ENCODE data around the gene C14orf132.
"Not testable (repeated sequence)": the region's sequence is repeated elsewhere in the genome, so short reads cannot be mapped to it uniquely, and the experiment has no call there.

C14orf132 gene

DNA sequence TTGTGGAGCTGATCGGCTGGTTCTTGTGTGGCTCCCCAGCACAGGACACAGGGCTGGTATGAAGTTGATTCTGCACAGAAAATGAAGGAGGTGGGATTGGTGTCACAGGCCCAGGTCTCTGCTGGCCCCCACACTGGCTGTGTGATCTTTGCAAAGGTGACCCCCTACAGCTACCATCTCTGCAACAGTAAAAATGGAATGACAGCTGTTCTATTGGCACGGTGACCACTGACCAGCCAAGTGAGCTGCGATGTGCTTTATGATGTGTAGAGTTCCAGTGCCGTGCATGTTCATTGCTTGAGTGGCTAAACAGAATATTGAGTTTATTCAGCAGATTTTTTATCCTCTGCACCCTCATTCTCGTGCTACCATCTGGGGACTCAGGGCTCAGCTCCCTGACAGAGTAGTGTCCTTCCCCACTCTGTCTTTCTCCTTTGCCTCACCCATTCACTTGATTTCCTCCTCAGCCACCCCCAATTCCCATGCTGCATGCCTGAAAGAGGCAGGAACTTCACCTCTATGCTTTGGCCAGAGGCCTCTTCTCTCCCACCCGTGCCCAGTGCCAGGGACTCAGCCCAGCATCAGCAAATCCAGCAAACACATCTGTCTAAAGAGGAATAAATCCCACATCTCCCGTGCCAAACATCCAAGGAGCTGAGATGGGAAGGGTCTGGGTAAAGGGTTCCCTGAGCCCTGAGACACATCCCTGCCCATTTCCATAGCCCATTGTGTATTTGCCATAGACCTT is 21.2 kb downstream of the C14orf132 start:
- DNase-seq: no peak

DNA sequence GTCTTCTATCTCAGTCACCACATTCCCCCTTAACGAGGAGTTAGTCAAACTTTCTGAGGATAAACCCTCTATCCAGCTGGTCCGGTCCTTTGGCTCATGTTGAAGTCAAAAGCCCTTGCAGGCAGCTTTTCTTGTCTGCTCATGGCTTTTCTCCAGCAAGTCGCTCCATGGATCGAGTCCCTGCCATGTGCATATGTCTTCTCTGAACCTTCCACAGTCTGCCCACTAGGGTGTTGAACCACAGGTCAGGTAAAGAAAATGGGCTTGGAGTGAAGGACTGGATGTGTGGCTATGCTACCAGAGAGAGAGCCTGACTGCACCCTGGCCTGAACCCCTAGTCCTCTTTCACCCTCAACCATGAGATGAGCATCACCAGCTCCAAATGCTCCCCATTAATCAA is 22.8 kb downstream of the C14orf132 start:
- DNase-seq: no peak

DNA sequence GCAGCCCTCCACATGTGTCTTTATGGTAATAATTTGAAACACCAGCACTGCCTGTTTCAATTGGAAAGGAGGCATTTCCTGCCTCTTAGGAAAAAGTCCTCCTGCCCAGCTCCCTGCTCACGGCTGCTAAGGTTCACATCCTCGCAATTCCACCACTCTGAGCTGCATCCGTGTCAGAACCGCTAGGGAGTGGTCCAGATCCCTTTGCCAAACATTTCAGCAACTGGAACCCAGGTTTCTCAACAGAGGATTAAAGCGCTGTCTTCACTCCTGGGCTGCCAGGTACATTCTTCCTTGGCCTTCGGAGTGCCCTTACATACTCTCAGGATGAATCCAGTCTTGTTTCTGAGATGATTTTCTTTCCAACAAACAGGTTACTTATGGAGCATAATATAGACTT is 23.3 kb downstream of the C14orf132 start:
- no peak for DNase-seq

- no peak for DNase-seq
These were observed 25.7 kb downstream of the C14orf132 start for GRCh38 chr14:96064866-96065265.

DNA sequence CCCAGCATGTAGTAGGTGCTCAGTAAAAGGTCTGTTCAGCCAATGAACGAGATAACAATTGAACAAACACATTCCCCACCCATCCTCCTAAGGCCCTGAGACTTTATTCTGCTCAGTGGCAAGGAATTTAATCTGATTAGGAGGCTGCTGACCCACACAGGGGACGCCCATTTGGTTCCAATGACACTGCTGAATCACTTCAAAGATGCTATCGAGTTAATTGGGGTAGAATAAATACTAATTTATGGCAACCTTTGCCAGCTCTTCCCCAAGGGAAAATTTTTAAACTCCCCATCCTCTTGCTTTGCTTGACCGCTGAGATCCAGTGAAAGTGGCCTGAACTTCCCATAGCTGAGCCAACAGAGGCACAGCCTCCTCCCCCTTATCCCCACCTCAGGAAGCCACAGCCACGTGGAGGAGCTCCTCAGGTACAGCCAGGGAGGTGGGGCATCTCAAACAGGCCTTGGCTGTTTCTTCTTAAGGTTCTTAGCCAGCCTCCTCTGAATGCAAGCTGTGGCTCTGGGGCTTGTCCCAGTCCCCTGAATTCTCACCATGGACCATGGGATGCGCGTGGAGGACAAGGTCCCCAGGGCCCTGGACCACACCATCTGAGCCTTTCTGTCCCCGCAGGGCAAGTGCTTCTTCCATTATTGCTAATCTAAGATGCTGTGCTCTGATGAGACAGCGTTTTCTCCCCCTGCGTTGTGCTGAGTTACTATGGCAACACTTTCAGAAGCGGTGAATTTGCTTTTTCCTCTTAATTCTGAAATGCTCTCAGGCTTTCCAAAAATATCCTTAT is 26.7 kb downstream of the C14orf132 start:
- DNase-seq: no peak

DNA sequence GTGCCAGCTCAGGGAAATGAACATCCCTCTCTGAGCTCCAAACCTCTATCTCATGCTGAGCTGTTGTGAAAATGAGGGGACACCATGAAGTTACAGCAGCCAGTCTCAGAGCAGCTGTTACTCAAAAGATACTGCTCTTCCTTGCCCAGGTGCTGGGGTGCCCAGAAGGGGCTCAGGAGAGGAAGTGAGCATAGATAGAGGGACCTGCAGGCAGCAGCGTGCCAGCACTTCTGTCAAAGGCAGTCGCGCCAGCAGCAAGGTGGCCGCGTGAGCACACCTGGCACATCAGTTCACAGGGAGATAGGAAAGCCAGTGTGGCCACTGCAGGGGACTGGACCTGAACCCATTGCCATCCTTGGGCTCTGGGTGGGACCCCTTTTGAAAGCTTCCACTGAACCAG is 27.8 kb downstream of the C14orf132 start:
- no peak for DNase-seq

DNA sequence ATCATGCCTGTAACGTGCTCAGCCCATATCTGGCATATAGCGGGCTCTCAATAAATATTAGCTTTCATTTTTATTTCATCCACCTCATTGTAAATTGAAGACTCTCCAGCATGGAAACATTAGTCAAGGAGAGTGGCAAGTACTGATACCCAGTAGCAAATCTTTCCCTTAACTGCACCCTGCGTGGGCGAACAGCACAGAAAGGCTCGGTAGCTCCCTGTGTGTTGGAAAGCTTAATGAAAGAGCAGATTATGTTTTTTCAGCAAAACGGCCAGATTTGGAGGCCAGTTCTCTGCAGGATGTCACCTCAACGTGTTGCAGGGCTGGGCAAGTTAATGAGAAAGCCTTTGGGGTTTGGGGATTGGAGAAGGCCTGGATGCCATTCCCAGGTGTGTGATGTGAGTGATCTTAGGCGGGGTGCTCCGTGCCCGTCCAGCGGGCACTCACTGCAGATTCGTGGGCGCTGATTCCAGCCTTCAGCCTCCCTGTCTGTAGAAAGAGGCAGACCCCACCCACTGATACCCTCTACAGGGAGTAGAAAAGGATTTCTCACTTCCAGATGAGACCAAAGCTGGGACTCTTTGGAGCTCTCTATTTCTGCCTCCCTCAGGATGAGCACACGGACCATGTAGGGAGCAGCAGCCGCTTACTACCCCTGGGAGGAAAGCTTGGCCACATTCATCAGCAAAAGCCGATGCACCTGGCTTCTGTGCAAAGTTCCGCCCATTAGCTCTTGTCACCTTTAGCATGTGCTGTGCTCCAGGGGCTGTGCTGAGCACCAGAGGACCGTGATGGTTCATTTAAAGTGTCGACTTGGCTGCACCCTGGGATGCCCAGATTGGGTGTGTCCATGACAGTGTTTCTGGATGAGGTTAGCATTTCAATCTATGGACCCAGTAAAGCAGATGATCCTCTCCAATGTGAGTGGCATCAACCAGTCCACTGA is 29.1 kb downstream of the C14orf132 start:
- DNase-seq: no peak

- DNase-seq: no peak
These were observed 30.3 kb downstream of the C14orf132 start for GRCh38 chr14:96069421-96069820.

GRCh38 chr14:96071561-96071960 is 32.4 kb downstream of the C14orf132 start:
- no peak for DNase-seq

GRCh38 chr14:96072076-96072475 is 32.9 kb downstream of the C14orf132 start:
- DNase-seq: no peak

DNA sequence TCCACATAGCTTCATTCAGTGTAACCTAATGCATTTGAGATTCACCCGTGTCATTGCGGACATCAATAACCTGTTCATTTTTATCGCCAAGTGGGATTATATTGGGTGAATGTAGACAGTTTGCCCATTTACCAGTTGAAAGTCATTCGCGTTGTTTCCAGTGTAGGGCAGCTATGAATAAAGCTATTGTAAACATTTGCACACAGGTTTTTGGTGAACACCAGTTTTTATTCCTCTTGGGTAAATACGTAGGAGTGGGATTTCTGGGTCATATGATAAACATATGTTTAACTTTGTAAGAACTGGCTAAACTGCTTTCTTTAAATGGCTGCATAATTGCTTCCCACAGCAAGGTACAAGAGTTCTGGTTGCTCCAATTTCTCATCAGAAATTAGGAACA is 33.6 kb downstream of the C14orf132 start:
- DNase-seq: no peak

GRCh38 chr14:96073260-96074039 is 34.3 kb downstream of the C14orf132 start:
- DNase-seq: not testable (repeated sequence)

DNA sequence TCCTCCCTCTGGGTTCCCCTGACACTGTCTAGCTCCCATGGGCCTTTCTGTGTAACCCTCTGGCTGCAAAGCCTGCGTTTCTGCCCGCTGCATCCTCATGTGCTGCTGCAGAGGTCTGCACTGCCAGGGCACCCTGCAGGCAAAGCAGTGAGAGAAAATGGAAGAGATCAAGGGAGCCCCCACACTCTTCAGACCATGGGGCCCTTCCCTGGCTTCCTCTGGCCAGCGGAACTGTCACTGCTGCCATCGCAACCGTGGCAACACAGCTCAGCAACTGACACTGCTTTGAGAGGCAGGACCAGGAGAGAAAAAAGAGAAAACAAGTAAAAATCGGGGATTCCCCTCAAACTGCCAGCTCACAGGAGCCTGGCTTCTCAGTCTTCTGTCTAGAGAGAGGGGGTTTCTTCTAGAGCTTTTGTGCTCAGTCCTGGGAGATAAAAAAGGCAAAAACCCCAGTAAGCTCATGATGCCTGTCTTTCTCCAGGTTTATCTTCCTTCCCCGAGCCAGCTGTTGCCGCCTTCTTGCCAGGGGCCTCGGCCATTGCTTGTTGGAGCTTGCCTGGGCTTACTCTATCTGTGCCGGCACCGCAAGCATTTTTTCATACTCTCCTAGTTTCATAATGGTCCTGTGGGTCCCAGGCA is 38.9 kb downstream of the C14orf132 start:
- DNase-seq: no peak

DNA sequence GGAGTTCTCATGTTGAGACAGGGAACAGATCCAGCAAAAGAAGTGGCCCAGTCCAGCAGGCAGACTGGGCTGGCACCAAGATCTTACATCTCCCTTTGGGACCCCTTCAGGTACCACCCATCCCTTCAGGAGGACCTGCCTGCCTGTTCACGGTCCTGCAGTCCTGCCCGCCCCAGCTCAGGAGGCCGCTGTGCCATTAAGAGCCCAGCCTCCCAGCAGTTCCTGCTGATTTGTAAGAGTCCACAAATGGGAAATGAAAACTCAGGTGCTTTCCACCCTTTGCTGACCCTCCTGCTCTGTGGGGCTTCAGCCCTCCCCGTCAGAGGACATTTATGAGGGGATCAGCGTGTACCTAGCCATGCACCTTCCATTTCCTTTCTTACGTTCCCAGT is 39.5 kb downstream of the C14orf132 start:
- no peak for DNase-seq

GRCh38 chr14:96079066-96079465 is 39.9 kb downstream of the C14orf132 start:
- no peak for DNase-seq

DNA sequence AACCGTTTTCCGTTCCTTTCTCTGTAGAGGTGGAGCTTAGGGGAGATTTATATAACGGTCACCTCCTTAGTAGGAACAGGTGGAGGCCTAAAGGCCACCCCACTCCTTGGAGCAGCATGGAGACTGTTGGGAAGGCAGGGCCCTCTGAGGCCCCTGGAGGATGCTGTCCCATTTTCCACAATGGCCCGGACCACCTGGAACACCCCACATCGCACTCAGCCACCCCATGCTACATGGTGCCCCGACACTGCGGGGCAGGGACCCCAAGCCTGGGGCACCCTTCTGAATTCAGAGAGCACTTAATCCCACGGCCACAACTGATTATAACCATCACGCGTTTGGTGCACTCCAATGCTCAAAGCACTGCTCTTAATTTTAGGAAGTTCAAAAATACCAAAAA is 41.4 kb downstream of the C14orf132 start:
- DNase-seq: no peak

GRCh38 chr14:96081224-96081623 is 42.1 kb downstream of the C14orf132 start:
- DNase-seq: no peak

GRCh38 chr14:96081767-96082400 is 42.7 kb downstream of the C14orf132 start:
- DNase-seq: no peak

GRCh38 chr14:96082420-96083300 is 43.5 kb downstream of the C14orf132 start:
- no peak for DNase-seq

- DNase-seq: no peak
These were observed 44.6 kb downstream of the C14orf132 start for GRCh38 chr14:96083667-96084320.
